Hematopoietic multipotent progenitor cell (in vitro differentiated cells): ENCODE results near the gene CHRM1. TPM values are rescaled to one million over a fixed set of nuclear protein-coding genes. Genes with fewer than 3 reads are reported as not detected.
"Not testable (repeated sequence)": the region's sequence is repeated elsewhere in the genome, so short reads cannot be mapped to it uniquely, and the experiment has no call there.

ENCODE experiments used
- DNase-seq, 3 donors: peaks; one replicate each; pipeline ENCODE4 v3.0.0-alpha.2; 2011 to 2015; ENCODE audit warnings: low read depth in 2 of 3, low spot score in 2 of 3
- total RNA-seq: library from RNA; depleted of rRNA; stranded (reverse); fragments of >200 nt; gene quantifications from one replicate; pipeline ENCODE4 v1.2.3, GENCODE V29; 2012

CHRM1 gene, protein sequence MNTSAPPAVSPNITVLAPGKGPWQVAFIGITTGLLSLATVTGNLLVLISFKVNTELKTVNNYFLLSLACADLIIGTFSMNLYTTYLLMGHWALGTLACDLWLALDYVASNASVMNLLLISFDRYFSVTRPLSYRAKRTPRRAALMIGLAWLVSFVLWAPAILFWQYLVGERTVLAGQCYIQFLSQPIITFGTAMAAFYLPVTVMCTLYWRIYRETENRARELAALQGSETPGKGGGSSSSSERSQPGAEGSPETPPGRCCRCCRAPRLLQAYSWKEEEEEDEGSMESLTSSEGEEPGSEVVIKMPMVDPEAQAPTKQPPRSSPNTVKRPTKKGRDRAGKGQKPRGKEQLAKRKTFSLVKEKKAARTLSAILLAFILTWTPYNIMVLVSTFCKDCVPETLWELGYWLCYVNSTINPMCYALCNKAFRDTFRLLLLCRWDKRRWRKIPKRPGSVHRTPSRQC
- under 0.01 TPM for total RNA-seq

DNA sequence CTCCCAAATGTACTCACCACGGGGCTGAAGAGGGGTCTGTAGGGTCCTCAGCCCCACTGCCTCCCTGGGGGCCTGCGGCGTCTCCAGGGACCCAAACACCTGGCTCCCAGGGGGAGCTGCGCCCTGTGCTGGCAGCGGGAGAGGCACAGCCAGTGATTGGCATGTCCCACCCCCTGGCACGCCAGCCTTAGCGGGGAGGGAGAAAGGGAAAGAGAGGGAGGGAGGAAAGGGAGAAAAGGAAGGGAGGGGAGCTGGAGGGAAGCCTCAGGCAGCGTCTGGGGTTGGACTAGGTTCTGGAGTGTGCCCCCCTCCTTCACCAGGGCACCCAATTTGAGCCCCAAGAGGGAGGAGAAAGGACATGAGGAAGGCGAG lies at the start of gene CHRM1:
Gene CHRM1 (minus strand): TSS at position 163 of the 372 bp plus-strand sequence. CDS start 10,263 bp downstream, outside the sequence.
- no peak for DNase-seq

DNA sequence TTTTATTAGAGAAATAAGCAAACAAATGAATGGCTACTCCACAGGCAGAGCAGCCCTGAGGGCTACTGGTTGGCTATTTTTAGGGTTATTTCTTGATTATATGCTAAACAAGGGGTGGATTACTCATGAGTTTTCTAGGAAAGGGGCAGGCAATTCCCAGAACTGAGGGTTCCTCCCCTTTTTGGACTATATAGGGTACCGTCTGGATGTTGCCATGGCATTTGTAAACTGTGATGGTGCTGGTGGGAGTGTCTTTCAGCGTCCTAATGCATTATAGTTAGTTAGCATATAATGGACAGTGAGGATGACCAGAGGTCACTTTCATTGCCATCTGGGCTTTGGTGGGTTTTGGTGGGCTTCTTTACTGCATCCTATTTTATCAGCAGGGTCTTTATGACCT lies 44.4 kb upstream of the CHRM1 start:
- no peak for DNase-seq

DNA sequence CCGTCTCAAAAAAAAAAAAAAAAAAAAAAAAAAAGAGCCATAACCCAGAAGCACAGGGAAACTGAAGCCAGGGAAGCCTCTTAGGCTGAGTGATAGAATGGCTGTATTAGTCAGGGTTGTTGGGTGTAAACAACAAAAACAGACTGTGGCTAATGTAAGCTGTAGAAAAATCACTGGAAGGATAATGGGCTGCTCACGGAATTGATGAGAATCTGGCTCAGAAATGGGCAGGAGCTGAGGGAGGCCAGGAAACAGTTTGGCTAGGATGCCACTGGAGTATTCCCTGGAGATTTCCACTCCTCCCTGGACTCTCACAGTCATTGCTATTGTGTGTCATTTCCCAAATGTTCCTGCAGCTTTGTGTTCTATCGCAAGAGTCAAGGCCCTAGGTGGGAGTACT lies 41.2 kb upstream of the CHRM1 start:
- no peak for DNase-seq

DNA sequence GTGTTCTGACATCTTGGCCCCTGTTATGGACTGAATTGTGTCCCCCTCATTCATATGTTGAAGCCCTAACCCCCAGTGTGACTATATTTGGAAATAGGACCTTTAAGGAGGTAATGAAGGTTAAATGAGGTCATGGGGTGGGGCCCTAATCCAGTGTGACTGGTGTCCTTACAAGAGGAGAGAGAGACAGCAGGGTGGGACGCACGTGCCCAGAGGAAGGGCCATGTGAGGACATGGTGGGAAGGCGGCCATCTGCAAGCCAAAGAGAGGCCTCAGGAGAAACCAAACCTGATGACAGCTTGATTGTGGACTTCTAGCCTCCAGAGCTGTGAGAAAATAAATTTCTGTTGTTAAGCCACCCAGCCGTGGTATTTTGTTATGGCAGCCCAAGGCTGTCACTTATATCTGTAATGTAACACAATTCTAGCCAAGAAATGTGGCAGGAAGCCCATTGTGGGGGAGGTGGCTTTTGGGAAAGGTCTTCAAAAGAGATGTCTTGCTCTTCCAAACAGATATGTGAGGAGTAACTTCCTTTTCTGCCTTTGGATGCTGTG lies 39.9 kb upstream of the CHRM1 start:
- DNase-seq = no peak

DNA sequence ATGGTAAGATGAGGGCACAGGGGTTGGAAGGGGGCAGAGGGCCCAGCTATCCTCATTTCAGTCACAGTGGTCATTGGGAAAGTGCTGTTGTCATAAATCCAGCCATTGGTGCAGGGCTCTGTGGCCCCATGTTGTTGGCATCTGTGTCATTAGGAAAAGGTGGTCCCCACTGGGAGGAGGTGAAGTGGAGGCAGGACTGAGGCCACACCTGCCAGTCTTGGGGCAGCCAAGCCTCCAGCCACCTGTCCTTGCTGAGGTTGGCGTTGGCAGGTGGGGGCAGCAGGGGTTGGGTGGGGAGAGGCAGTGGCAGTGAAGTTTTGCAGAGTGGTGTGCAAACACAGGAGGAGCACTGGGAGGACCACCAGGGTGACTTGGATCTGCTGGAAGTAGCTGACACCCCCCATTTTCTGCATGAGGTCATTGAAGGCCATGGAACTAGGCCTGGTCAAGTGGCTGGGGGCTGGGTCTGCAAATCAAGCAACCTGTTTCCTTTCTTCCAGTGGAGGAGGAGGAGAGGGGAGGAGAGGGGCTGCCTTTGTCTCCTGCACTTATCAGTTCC lies 38.3 kb upstream of the CHRM1 start:
- no peak for DNase-seq

DNA sequence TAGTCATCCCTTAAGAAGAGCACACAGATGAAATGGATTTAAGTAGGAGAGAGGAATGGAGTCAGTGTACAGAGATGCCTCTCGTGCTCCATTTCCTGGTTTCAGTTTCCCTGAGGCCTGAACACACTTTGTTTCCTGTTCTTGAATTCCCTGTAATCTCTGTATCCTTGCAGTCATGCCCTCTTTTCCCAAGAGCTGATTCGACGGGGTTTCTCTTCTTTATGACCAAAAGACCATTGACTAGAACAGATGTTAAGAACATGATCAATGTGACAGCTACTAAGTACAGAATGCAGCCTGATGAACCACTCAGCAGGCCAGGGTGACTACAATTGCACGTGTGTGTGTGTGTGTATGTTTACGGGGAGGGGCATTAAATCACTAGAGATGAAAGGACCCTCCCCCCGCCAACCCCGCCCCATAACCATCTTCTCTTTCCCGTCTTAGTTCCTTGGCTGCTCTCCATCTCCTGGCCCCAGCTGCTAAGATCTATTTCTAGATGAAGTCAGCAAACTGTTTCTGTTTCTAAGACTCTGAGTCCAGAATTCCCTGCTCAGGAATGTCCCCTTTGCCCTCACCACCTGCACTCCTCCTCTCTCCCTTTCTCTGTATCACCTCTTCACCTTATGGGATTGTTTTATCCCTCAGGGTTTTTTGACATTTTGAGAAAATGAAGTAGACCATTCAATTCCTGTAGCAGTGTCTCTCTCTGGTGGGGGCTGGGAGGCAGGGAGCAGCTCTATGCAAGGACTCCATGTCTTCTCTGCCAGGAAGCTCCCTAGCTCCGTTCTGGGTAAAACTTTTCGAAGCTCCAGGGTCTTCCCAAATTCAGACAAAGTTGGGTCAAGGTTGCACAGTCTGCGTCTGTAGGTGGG lies 37.6 kb upstream of the CHRM1 start:
- no peak for DNase-seq

DNA sequence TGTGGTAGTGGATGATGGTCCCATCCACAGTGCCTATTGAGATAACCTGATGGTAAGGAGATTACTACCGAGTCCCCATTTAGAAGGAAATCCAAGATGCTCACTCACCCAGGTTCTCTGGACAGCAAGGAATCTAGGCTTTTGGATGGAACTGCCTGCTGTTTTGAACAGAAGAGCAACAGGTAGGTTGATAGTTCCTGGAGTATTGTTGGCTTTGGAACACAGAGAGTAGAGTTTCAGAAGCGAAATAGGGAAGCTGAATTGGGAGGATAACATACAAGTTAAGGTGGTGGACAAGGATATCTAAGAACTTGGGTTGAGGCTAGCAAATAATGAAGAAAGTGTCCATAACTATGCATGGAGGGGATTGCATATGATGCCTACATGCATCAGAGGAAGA lies 36.0 kb upstream of the CHRM1 start:
- DNase-seq = no peak

DNA sequence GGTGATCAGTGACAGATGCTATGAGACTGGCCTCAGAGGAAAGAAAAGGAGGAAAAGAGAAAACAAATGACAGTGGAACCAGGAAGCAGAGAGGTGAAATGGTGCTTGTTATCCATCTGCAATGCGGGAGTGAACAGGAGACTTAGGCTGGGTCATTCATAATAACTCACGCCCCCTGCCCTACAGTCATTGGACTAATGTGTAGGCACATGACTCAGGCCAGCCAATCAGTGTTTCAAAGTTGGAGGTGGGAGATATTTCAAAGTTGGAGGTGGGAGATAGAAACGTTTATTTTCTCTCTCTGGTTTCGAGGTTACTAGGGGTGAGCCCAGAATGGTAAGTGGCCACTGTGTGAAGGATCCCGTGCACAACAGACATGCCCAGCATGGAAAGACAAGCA lies 33.3 kb upstream of the CHRM1 start:
- no peak for DNase-seq

DNA sequence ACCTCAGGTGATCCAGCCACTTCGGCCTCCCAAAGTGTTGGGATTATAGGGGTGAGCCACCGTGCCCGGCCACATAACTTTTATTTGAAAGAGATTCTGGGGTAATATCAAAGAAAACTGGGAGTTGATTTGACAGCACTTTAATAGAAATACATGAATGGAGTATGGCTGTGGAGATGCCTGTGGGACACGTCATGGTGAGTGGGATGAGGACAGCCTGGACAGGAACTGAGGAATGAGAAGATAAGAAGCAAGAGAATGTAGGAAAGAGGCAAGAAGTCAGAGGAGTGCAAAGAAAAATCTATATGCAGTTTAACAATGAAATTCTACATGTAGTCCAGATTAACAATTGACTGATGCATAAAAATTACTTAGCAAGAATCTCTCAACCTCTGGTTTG lies 32.6 kb upstream of the CHRM1 start:
- no peak for DNase-seq

DNA sequence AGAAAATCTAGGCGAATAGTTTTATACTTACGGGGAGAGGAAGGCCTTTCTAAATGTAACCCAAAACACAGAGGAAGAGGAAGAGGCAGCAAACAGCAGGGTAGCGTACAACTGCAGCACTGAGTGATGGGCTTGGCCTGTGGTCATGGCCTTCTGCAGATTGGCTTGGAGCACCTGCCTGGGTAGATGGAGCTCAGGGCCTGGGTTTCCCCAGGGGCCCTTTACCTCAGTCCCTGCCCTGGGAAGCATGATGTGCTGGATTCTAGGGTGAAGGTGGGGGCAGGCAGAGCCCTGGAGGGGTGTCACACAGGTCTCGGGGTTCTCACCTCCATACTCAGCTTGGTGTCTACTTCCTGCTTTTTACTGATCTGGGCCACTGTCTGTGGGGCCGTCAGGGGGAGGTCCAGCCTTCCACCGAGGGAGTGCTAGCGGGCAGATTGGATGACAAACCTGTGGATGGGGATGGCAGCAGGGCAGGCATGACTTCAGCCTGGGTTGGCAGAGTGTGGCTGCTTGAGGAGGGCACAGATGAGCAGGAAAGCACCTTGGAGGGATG lies 27.7 kb upstream of the CHRM1 start:
- DNase-seq = no peak

DNA sequence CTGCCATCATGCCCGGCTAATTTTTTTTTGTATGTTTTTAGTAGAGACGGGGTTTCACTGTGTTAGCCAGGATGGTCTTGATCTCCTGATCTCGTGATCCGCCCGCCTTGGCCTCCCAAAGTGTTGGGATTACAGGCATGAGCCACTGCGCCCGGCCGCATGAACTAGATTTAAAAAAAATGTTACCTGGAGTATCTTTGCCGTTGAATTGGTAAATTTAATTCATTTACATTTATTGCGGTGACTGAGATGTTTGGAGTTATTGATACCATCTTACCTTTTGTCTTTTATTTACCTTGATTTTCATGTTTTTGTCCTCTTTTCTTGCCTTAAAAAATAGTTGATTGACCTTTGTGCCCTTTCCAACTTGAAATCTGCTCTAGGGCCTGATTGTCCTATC lies 24.4 kb upstream of the CHRM1 start:
- not testable (repeated sequence) for DNase-seq

DNA sequence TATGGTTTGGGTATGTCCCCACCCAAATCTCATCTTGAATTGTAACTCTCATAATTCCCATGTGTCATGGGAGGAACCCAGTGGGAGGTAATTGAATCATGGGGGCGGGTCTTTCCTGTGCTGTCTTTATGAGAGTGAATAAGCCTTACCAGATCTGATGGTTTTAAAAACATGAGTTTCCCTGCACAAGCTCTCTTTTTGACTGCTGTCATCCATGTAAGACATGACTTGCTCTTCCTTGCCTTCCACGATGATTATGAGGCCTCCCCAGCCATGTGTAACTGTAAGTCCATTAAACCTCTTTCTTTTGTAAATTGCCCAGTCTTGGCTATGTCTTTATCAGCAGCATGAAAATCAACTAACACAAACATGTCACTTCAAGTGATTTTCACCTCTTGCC lies 16.4 kb upstream of the CHRM1 start:
- not testable (repeated sequence) for DNase-seq

DNA sequence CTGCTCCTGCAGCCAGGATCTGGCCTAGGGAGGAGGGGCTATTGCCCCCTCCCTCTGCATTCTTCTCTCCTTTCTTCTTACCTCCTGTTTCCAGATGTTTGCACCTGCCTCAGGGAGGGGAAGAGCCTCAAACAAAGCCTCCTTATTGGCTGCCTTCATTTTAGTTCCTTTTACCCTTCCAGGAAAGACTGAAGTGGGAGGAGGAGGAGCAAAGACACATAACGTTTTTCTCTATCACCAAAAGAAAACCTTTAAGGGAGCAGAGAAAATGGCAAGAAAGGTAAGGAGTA lies 13.3 kb upstream of the CHRM1 start:
- no peak for DNase-seq

DNA sequence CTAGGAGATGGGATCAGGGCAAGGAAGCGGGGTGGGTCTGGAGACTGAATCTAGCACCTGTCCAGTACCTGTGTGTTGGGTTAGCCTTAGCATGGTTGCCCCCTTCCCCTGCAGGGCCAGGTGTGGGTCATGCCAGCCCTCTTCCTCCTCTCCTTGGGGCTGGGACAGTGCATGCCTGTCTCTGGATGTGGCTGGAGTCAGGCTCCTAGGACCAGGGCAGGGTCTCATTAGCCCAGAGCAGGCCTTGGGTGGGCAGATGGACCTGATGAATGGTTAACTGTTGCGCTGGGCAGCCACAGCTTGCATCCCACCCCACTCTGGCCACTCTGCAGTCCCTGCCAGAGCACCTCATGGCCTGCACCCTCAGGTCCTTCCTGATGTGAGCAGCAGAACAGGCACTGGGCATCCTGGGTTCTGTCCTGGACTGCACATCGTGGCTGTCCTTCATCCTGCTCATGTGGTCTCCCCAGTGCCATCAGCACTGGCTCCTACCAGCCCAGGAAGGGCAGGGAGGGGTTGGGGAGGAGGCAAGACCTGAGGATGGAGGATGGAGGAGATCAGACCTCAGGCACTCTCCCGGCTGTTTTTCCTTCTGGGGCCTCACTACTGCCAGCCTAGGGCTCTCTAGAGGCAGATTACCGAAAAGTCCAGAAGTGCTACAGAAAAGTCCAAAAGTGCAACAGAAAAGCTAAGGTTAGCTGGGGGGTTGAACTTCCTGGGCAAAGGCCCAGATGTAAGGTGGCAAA lies 12.8 kb upstream of the CHRM1 start:
- DNase-seq = no peak

DNA sequence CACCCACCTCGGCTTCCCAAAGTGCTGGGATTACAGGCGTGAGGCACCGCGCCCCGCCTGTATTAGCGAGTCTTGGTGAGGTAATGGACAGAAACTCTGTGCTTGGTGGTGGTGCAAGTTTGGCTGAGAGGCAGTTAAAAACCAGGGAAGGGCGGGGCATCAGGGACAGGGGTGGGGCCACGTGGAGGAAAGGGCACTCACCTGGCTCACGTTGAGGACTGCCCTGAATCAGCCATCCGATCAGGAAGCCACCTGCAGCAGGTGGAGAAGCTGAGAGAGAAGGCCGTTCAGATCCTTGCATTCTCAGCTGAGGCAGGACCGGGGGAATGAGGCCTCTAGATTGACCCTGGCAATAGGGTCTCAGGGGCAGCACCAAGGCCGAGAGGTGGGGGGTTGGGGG lies 12.1 kb upstream of the CHRM1 start:
- no peak for DNase-seq

DNA sequence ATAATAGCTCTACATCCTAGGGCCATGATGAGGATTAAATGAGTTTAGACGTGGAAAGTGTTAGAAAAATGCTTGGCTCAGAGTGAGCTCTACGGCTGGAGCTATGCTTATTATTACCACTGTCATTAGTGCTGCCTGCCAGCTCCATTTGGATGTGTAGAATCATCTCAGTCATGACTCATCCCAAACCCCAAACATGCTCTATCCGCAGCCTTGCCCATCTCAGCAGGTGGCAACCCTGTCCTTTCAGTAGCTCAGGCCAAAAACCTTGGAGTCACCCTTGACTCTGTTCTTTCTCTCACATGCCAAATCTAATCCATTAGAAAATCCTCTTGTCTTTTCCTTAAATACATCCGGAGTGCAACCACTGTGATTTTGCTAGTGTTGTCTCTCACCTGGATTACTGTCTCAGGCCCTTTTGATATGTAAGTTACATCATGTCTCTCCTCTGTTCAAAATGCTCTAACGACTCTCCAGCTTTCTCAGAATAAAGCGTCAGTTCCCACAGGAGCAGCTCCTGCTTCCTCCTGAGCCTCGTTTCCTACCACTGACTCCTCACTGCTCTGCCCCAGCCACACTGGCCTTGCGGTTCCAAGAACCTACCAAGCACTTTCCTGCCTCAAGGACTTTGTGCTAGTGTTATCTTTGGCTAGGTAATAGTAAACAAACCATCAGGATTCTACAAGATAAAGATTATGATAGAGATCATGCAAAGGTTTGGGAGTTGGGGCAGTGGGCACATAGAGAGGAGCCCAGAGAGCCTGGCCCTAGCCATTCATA lies 10.5 kb upstream of the CHRM1 start:
- DNase-seq = no peak

DNA sequence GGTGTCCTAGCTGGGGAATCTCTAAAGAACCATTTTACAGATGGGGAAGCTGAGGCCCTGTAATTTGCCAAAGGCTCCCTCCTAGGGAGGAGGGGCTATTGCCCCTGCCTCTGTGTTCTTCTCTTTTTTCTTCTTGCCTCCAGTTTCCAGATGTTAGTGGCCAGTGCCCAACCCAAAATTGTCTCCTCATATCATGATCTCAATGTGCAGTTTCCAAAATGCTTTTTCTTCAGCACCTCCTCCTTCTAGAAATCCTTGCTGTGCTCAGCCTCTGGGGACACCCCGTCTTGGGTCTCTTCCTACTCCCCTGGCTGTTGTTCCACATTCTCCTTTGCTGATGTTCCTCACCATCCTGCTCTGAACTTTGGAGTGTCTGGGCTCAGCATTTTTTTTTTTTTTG lies 9.5 kb upstream of the CHRM1 start:
- DNase-seq = no peak

DNA sequence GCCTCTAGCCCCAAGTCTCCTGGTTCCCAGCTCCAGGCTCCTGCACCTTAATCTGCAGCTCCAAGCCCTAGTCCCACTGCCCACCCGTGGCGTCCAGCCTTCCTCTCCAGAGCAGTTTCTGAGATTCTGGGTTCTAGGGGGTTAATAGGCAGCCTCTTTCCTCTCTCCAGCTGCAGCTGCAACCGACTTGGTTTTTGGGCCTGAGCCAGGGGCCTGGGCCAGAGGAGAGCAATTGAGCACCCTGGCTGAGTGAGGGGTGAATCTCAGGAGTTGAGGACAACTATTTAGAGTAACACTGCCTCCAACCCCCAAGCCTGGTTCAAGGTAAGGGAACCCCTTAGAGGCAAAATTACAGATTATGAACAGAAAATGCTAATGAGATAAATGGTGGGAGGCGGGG lies 9.0 kb upstream of the CHRM1 start:
- DNase-seq = no peak

DNA sequence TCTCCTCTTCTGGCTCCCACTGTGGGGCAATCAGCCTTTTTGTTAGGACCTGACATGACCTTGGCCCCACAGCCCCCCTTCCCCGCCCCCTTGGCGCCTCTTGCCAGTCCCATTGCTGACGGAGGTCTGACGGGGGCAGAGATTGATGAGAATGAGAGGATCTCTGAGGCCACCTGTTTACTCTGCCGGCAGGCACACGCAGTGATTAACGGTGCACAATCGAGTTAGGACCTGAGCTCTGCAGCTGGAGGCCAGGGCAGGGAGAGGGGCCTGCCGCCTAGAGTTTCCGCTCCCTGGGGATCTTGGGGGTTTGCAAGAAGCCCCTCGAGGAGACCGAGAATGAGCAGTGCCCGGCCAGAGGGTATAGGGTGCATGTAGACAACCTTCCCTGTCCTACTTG lies 6.8 kb upstream of the CHRM1 start:
- DNase-seq = no peak
